NCI-H1105 treated with DMSO at 0.1 percent for 48 hours (cell line): ENCODE measurements around the gene TMEM38B.
A peak's percentile ranks its signal among the peaks of the same experiment; 100 is the strongest.

ENCODE experiments used
- DNase-seq: peaks from one replicate; lab custom pipeline; 2025; lab: John Stamatoyannopoulos, UW

TMEM38B gene

GRCh38 chr9:105694190-105694847 lies at the start of gene TMEM38B:
Gene TMEM38B (plus strand): TSS chr9:105694541. CDS start chr9:105694661, 120 bp downstream.
- peak; percentile 71 for DNase-seq

DNA sequence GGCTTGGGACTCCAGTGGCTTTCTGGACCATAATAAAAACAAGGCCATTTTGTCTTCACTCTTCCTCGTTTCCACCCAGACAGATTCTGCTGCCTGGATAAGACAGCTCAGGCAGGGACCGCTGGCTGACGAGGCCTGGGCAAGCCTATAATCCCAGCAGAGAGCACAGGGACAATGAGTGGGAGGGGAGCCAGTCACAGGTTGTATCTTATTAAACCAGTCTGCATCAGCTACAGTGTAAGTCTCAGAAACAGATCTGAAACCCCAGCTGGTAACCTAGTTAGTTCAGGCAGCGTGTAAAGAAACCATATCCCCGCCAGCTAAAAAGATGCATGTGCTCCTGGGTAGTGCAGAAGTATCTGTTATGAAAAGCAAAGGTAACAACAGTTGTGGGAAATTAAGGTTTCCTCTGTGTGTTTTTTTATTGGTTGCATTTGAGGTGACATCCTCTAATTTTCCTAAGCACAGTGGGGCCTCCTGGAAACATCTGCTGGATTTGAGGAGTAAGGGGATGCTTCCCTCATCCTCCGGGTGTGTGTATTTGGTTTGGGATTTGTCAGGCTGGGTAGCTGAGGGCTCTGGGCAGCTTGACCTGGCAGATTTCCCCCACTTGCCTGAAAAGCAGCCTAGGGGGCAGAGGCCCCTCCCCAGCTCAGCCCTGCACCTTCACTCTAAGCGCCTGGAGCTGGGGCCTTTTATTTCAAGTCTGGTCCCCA lies 47.3 kb upstream of the TMEM38B start:
- no peak for DNase-seq

- no peak for DNase-seq
Observed at GRCh38 chr9:105647595-105648349, 46.6 kb upstream of the TMEM38B start.

DNA sequence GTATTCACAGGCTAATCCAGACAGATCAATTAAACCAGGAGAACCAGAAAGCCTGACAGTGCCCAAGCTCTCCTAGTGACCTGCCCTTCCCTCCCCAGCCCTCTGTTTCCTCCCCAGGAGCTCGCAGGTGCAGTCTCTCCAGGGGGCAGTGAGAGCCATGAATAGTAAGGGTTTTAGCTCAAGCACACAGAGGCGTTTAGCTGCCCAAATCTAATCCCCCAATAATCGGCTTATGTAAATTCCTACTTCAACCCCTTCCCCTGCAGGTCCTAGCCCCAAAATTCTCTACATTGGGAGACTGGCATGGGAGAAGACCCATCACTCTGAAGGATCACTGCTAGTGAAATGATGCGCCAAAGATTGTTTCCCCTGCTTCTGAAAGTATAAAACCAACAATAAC lies 42.5 kb upstream of the TMEM38B start:
- DNase-seq: no peak

DNA sequence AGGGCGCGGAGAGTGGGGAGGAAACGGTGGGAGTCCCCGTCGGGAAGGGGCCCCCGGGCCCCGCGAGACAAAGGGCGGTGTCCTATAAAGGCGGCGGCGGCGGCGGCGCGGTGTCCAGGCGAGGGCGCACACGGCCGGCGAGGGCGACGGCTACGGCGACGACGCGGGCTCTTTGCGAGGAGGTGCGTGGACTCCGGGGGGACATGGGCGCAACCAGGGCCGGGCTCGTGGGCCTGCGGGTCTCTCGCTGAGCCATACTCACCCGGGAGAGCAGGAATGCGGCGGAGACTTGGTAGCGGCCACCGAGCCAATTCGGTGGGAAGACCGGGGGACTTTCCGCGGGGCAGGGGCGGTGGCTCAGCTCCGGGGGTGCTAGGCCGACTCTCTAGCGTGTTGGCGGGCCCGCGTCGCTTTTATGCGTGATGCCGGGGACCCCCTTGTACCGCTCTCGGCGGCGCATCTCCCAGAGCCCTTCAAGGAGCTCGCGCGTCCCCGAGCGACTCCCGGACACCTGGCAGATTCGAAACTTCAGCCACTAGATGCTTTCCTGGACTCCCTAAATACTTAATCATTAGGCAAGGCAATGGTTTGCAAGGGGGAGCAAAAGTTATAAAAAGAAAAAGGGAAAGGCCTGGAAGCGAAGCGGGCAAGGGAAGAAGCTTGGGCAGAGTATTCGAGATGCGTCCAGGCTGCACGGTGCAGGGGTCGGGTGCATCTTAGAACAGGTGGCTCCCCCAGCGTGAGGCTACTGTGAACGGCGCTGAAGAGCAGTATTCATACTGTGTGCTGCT lies 38.0 kb upstream of the TMEM38B start:
- DNase-seq: peak; percentile 19

DNA sequence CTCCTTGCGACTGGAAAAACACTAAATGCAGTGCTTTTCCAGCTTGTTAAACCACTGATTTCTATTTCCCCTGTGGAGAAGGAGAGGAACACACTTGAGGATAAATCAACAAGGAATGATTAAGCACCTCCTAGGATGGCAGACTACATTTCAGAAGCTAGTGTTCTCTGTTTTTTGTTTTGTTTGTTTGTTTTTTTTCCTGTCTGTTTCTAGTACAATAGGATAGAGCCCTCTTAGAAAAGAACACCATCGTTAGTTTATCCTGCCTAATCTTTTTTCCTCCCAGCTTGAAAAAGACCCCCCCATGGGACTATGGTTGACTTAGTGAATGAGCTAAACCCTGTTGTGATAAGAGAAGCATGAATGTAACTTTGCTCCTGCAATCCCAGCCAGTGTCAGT lies 36.0 kb upstream of the TMEM38B start:
- DNase-seq: no peak

- DNase-seq: no peak
Observed at GRCh38 chr9:105661011-105661410, 33.3 kb upstream of the TMEM38B start.

- DNase-seq: no peak
Observed at GRCh38 chr9:105662184-105663104, 31.9 kb upstream of the TMEM38B start, which contains the start of gene TAL2. Gene TAL2 (plus strand): TSS chr9:105662457. CDS start chr9:105662497, 40 bp downstream.

DNA sequence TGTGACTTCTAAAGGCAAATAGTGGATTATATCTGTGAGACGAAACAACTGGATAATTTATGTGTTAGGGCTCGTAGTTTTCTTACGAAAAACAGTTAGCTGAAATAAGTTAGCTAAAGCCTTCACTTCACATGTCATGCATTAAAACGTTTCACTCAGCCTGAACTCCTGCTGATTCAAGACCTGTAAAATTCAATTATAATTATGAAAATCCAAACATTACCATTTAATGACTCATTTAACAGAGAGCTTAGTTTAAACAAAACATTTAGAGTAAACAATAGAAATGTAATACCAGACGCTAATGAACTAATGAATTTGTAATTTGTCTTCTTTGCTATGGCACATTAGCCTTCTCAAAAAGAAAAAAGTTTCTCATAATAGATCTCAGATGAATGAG lies 30.4 kb upstream of the TMEM38B start:
- no peak for DNase-seq

DNA sequence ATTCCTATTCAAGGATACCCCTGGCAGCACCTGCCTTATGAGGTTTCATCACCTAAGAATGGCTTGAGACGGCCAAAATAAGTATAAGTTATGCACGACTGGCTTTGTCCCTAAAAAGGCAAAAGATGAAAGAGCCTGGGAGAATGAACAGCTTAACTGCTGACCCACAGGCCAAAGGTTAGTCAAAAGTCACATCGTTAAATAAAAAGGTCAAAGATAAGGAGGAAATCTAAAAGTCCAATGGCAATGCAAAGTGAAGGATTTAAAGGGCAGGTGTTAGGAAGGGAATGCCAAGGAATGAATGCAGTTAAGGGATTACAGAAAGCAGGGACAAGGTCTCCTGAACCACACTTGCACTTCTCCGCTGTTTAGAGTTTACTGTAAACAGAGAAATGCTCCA lies 26.5 kb upstream of the TMEM38B start:
- DNase-seq: no peak

DNA sequence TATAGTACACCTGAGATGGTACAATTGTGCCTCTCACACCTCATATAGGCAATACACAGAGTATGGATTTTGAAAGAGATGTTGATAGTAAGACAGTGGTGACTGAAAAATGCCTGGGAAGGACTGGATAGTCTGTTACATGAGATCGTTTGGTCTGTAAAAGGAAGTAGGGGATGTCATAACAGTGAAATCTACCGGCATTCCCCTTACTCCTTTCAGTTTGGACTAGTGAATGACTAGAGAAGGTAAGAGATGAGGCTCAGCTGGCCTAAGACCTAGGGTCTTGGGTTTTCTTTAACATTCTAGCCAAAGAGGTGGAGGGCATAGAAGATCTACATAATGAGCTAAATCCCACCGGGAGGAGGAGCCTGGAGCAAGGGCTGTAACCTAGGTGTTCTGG lies 24.0 kb upstream of the TMEM38B start:
- DNase-seq: no peak

- peak; percentile 33 for DNase-seq
Observed at GRCh38 chr9:105670775-105671174, 23.6 kb upstream of the TMEM38B start.

DNA sequence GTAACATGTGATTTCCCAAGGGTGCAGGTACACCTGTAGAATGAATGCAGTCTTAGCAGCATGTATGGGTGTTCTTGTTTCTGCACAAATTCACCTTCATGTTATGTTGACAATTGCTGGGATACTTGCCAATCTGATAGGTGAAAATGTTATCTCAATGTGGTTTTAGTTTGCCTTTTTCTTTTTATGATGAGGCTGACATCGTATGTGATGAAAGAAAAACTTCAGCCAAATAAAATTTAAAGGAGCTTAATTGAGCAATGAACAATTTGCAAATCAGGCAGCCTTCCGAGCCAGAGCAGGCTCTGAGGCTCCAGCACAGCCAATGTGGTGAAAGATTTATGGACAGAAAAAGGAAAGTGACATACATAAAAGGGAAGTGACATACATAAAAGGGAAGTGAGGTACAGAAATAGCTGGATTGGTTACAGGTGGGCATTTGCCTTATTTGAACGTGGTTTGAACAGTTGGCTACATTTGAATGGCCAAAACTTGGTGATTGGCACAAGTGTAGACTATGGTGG lies 21.6 kb upstream of the TMEM38B start:
- peak; percentile 19 for DNase-seq

DNA sequence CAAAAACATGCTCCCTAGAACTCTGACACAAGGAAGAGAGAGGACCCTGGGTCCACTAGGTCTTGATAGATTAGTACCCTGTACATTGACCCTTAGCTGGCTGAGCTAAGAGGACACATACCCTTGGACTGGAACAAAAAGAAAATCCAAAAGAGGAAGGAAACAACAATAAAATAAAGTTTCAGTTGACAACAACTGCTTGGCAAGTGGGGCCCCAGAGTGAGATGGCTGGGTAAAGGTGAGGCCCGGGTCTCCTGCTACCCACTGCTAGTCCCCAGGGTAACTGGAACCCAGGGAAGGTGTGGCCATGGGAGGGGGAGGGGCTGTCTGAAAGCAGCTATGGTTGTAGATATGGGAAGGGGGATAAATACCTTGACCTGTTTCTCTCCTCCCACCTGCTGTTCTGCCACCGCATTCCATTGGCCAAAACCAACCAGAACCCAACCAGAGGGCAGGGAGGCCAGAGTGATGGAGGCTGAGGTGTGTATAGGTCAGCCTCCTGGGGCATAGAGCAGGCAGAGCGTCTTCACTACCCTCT lies 20.4 kb upstream of the TMEM38B start:
- DNase-seq: no peak

DNA sequence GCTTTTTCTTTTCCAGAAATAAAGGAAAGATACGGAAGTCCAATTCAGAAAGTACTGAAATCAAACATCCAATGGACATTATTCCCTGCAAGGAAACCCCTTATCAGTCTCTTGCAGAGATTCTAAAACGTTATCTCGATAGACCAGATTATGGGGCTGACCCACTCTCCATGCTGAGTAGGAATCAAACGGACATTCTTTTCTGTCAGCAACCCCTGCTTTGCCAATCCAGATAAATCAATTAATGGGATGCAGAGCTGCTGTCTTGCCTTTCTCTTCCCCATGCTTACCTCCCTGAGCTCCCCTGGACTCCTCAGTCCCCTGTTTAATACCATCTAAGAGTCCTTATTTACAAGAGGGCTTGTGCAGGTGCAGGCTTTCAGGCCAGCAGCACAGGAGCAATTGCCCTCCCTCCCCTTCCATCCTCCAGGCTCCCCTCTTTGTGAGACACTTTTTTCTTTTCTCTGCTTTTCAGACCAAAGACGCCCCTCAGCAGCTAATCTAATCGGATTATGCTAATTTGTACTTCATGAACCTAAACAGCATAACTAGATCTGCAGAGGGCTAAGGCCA lies 17.9 kb upstream of the TMEM38B start:
- DNase-seq: no peak

- no peak for DNase-seq
Observed at GRCh38 chr9:105678163-105678562, 16.2 kb upstream of the TMEM38B start.

GRCh38 chr9:105678781-105679180 lies 15.6 kb upstream of the TMEM38B start:
- DNase-seq: no peak

DNA sequence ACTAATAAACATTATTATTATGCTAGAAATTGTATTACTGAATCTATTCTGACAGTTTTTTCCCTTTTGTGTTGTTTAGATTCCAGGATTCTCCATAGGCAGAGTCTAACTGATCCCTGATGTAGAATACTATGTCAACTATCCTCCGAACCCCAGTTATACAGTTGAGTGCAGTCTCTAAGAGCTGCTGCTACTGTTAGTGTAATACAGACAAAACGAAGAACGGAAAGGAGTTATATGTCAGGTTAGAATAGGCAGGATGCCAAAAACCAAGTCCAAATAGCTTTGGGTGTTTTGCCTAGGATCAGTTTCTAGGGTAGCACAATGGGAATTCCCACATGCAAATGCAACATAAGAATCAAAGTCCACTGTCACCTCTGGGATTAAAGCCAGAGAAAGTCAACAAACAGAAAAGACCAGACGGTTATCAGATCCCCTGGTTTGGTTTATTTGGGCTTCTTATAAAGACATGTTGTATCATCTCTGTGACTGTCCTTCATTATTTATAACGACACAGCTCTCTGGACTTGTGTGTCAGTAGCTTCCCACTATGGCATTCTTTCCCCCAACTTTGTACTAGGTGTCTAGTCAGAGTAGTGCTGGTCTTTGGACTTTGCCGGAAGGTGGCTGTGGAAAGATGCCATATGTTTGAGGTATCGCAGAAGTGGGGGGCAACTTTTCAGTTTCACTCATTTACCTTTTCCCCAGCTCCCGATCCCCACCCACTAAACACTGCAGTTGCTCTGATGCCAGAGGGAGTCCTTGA lies 14.9 kb upstream of the TMEM38B start:
- no peak for DNase-seq

GRCh38 chr9:105681313-105681712 lies 13.0 kb upstream of the TMEM38B start:
- DNase-seq: no peak
